SK-N-SH (cell line): ENCODE results near the gene MEGF6.

Experiments used
- CTCF ChIP-seq: fragments of 200-600 bp; sonication (generic); IDR thresholded peaks from 2 replicates; pipeline ENCODE4 v1.6.1; 2017; ENCODE audit warnings: antibody characterized with exemption, mild to moderate bottlenecking, moderate library complexity
- TAF1 ChIP-seq: IDR thresholded peaks from 2 replicates; pipeline ENCODE4 v1.6.1; 2012; ENCODE audit warnings: low read depth, mild to moderate bottlenecking, low read length, moderate library complexity, borderline replicate concordance
- YY1 ChIP-seq: IDR thresholded peaks from 2 replicates; pipeline ENCODE4 v1.4.0; 2012; ENCODE audit warnings: low read depth, mild to moderate bottlenecking
- TF ChIP-seq, protein P1 (sequence below): fragments of 150-350 bp; IDR thresholded peaks from 2 replicates; pipeline ENCODE4 v1.6.1; 2016; ENCODE audit warnings: mild to moderate bottlenecking, low read depth, low read length

DNA sequence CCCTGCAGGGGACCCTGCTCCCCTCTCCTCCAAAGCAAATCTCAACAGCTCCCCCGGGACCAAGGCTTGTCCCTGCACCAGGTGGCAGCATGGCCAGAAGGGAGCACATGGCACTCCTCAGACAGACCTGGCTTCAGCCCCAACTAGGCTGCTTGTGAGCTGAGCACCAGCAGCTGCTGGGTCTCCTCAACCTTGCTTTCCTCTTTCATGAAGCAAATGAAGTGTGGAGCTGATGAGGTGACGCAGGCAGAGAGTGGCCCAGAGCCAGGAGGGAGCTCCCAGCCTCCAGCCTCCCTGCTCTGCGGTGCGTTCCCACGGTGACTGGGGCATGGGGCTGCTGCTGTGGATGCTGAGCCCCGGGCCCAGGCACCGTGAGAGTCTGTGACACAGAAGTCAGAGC is 34.0 kb downstream of the MEGF6 start:
- TF ChIP-seq, protein P1, sequence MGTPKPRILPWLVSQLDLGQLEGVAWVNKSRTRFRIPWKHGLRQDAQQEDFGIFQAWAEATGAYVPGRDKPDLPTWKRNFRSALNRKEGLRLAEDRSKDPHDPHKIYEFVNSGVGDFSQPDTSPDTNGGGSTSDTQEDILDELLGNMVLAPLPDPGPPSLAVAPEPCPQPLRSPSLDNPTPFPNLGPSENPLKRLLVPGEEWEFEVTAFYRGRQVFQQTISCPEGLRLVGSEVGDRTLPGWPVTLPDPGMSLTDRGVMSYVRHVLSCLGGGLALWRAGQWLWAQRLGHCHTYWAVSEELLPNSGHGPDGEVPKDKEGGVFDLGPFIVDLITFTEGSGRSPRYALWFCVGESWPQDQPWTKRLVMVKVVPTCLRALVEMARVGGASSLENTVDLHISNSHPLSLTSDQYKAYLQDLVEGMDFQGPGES, result no peak
- TF ChIP-seq CTCF (no peak), YY1 (no peak), TAF1 (no peak)
